WI38 (cell line): ENCODE results near the gene FIGLA.

Source experiments
- H3K4me3 ChIP-seq: 2 replicates; pipeline ENCODE4 v1.5.1; 2011; ENCODE audit warnings: low read depth, mild to moderate bottlenecking, control low read depth, low read length
- TF ChIP-seq, protein P1 (sequence below): IDR thresholded peaks from 2 replicates; pipeline ENCODE4 v1.5.1; 2012; ENCODE audit warnings: low read depth, mild to moderate bottlenecking, control low read depth, low read length

FIGLA gene

DNA sequence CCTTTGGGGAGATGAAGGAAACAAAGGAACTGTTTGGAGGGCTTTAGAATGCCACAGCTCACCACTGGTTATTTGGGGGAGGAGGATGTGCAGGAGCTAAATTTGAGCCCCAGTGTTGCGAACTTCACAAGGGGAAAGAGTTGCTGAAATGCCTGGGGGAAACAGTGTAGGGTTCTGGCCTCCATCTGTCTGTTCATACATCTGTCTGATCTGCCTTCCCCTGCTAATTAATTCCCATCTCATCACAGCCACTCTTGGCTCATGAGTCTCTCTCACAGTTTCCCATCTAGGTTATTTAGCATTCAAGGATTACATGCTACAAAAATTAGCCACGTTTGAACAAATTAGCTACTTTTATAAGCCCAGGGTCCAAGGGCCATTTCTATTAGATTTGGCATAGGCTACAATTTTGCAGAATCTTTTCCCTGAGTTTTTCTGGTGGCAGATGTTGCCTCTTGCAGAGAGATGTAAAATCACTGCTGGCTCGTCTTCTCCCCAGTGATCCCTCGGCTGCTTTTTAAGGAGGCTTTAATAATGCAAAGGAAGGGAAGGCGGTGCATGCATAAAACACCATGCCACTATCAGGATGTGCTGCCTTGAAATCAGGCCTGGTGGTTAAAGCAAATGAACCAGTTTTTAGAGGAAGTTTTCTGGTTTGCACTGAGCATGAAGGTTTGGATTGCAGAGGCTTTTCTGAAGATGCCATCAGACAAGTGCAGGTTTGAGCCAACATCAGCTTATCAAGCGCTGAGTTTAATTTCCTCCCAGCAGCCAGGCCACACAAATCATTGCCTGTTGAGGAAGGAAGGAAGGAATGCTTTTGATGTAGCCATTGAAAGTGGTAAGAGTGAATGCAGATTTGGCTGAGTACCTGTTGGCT is 57.4 kb downstream of the FIGLA start:
- H3K4me3 ChIP-seq: no peak overlapping the region
- TF ChIP-seq, protein P1, sequence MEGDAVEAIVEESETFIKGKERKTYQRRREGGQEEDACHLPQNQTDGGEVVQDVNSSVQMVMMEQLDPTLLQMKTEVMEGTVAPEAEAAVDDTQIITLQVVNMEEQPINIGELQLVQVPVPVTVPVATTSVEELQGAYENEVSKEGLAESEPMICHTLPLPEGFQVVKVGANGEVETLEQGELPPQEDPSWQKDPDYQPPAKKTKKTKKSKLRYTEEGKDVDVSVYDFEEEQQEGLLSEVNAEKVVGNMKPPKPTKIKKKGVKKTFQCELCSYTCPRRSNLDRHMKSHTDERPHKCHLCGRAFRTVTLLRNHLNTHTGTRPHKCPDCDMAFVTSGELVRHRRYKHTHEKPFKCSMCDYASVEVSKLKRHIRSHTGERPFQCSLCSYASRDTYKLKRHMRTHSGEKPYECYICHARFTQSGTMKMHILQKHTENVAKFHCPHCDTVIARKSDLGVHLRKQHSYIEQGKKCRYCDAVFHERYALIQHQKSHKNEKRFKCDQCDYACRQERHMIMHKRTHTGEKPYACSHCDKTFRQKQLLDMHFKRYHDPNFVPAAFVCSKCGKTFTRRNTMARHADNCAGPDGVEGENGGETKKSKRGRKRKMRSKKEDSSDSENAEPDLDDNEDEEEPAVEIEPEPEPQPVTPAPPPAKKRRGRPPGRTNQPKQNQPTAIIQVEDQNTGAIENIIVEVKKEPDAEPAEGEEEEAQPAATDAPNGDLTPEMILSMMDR: no peak

- TF ChIP-seq, protein P1: no peak
- no peak overlapping the region for H3K4me3 ChIP-seq
Observed at GRCh38 chr2:70730730-70731129, 59.7 kb downstream of the FIGLA start.

DNA sequence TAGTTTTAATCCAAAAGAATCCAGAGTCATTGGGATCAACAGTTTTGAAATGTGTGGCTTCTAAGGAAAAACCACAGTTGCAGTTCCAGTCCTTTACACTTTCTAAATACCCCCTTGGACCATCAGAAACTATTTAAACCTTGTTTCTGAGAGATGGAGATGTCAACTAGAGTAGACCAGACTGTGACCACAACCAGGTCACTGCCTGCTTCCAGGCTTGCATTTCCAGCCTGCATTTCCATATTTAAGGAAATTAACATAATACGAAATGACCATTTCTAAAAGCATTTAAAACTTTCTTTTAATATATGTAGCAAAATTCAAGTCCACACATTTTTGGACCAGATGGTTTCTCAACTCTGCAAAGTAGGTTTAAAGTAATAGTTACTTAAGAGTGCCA is 60.8 kb downstream of the FIGLA start:
- TF ChIP-seq, protein P1: no peak
- H3K4me3 ChIP-seq: no peak overlapping the region

DNA sequence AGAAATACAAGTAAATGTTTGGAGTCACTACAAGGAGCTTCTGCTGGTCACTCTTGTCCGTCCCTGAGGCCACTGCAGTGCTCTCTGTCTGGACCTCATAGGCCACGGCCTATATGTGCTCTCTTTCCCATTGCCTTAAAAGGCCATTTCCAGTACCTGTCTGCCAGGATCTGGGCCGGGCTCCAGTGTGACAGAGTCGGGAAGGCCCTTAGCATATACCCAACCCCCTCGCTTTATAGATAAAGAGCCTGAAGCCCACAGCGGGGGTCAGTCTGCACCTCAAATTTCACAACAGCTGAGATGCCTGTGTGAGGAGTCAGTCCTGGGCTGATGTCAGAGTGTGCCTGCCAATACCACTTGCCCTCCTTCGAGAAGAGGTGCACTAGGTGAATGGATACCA is 62.3 kb downstream of the FIGLA start:
- no peak overlapping the region for H3K4me3 ChIP-seq
- TF ChIP-seq, protein P1: no peak
